WERI-Rb-1 (cell line): ENCODE measurements around the gene DNAH8.

ENCODE experiments used
- DNase-seq: peaks from one replicate; pipeline ENCODE4 v3.0.0-alpha.2; 2020
- H3K27ac ChIP-seq: fragments of 250-450 bp; sonication (Bioruptor Pico); 2 replicates; pipeline ENCODE4 v1.5.1; 2020; ENCODE audit warnings: mild to moderate bottlenecking, moderate library complexity
- H3K27me3 ChIP-seq: fragments of 250-450 bp; sonication (Bioruptor Pico); 2 replicates; pipeline ENCODE4 v1.5.1; 2021; ENCODE audit warnings: mild to moderate bottlenecking, low read depth, moderate library complexity; ENCODE audit not compliant: insufficient read depth, severe bottlenecking
- H3K36me3 ChIP-seq: fragments of 250-450 bp; sonication (Bioruptor Pico); 2 replicates; pipeline ENCODE4 v1.5.1; 2020; ENCODE audit warnings: mild to moderate bottlenecking, moderate library complexity
- H3K4me3 ChIP-seq: 2 replicates; pipeline ENCODE4 v1.5.1; 2011; ENCODE audit warnings: low read depth, mild to moderate bottlenecking, control low read depth, low read length
- H3K9me3 ChIP-seq: fragments of 250-450 bp; sonication (Bioruptor Pico); 2 replicates; pipeline ENCODE4 v1.5.1; 2021; ENCODE audit warnings: mild to moderate bottlenecking, moderate library complexity; ENCODE audit not compliant: severe bottlenecking
- TF ChIP-seq, protein P1 (sequence below): IDR thresholded peaks from 2 replicates; pipeline ENCODE4 v1.5.1; 2011; ENCODE audit warnings: low read depth, mild to moderate bottlenecking, control low read depth, inconsistent platforms, low read length

Gene DNAH8

DNA sequence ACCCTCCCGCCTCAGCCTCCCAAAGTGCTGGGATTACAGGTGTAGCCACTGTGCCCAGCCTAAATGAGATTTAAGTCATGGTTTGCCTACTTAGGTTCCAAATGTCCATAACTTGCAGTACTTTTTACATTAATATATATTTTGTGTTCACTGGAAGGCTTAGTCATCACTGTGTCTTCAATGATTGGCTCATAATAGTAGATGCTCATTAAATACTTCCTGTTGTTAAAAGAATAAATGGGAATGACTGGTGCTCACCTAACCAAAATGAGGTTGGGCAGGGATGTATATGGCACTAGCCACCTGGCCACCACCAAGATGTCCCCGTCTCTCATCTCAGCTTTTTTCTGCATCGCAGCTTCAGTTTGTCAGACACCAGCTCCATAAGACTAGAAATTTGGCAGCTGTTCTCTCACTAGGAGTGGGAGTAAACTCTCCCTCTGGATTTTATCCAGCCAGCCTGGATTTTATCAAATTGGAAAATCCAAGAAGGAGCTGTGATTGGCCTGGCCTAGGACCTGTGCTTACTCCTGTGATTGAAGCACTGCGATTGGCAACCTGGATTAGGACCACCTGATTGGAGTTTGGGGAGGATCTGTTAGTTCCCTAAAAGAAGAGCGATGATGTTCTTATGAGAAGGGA, 11.0 kb upstream of the DNAH8 start:
- Histone ChIP-seq H3K27ac (no peak overlapping the region), H3K4me3 (no peak overlapping the region), H3K9me3 (peaks cover 7% of the 10 kb centered on the region), H3K36me3 (peaks cover 31% of the 10 kb centered on the region), H3K27me3 (no peaks in the 10 kb centered on the region)
- TF ChIP-seq, protein P1, sequence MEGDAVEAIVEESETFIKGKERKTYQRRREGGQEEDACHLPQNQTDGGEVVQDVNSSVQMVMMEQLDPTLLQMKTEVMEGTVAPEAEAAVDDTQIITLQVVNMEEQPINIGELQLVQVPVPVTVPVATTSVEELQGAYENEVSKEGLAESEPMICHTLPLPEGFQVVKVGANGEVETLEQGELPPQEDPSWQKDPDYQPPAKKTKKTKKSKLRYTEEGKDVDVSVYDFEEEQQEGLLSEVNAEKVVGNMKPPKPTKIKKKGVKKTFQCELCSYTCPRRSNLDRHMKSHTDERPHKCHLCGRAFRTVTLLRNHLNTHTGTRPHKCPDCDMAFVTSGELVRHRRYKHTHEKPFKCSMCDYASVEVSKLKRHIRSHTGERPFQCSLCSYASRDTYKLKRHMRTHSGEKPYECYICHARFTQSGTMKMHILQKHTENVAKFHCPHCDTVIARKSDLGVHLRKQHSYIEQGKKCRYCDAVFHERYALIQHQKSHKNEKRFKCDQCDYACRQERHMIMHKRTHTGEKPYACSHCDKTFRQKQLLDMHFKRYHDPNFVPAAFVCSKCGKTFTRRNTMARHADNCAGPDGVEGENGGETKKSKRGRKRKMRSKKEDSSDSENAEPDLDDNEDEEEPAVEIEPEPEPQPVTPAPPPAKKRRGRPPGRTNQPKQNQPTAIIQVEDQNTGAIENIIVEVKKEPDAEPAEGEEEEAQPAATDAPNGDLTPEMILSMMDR: no peak
- DNase-seq: no peak

DNA sequence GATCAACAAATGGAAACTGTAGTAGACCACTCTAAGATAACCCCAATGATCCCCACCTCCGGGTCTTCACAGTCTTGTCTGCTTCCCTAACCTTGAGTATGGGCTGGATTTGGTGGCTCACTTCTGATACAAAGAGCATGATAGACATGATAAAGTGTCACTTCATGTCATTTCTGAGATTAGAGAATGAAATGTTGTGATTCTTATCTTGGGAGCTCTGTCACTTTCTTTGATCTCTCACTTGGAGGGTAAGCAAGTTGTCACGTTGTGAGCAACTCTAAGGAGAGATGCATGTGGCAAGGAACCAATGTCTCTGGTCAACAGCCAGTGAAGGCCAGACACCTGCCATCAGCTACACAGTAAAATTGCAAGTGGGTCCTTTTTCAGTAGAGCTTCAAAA, 9.2 kb upstream of the DNAH8 start:
- Histone ChIP-seq H3K27me3 (no peaks in the 10 kb centered on the region), H3K9me3 (peaks cover 5% of the 10 kb centered on the region), H3K27ac (no peak overlapping the region), H3K36me3 (peaks cover 18% of the 10 kb centered on the region), H3K4me3 (no peak overlapping the region)
- no peak for DNase-seq
- TF ChIP-seq, protein P1: no peak

DNA sequence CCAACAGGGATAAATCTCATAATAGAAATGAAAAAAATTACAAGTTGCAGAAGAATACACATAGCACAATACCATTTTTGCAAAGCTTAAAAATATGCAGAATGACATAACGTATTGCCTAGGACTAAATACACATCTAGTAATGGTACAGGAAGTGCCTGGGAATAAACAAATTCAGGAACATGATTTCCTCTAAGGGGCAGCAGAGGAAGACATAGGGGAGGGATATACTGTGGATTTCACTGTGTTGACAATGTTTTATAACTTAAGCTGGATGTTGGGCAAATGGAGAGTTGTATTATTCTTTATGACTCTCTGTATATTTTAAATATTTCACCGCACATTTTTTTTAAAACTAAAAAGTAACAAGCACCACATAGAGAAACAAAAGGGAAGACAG, 6.6 kb upstream of the DNAH8 start:
- no peak for DNase-seq
- Histone ChIP-seq H3K27ac (no peak overlapping the region), H3K27me3 (no peaks in the 10 kb centered on the region), H3K36me3 (no peaks in the 10 kb centered on the region), H3K4me3 (no peak overlapping the region), H3K9me3 (peaks cover 4% of the 10 kb centered on the region)
- TF ChIP-seq, protein P1: no peak

DNA sequence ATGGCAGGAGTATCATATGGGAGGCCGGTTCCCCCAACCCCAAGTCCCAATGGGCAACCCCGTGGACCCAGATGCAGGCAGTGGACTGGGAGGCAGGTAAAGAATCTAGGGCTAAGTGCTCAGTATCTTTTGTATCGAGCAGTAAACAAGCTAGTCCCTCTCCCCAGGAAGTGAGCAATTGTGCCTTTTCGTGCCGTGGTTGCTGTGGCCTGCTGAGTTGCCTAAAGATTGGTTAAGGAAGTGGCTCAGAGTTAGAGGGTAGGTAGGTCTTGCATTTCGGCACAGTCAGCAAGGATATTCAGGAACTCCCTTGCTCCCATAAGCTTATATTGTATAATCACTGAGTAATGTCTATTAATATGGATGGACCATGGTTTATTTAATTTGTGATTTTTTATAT, 1.3 kb upstream of the DNAH8 start:
- Histone ChIP-seq H3K9me3 (peaks cover 4% of the 10 kb centered on the region), H3K36me3 (no peaks in the 10 kb centered on the region), H3K4me3 (no peak overlapping the region), H3K27me3 (no peaks in the 10 kb centered on the region), H3K27ac (no peak overlapping the region)
- TF ChIP-seq, protein P1: no peak
- DNase-seq: no peak

DNA sequence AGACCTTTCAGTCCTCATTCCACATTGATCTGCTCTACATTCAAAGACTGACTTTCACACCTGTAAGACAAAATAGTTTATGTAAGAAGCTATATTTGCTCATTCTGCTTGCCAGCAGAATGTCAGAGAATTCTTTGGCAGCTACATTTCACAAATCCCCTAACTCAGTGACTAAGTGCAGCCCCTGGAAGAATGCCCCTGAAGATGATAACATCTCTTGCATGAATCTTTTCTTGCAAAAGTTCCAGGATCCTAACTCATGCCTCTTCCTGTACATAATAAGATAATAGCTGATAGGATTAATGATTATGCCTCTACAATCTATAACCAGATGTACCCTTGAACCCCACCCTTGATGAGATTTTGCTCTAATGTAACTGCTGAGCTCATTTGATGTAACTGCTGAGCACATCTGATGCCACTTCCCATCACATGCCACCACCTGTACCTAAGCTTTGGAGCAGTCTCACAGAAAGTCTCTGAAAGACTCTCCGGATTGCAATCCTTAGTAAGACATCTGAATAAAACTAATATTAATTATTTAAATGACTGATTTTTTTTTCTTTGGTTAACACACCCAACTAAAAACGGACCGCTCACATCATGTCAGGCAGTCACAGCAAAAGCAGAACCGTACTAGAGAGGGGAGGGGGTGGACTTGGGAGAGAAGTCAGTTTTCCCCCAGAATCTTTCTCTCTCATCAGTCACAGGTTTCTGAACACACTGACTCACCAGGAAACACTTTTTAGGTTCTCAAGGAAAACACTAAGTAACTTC, 684 bp upstream of the DNAH8 start:
- Histone ChIP-seq H3K9me3 (peaks cover 4% of the 10 kb centered on the region), H3K27me3 (no peaks in the 10 kb centered on the region), H3K4me3 (no peak overlapping the region), H3K36me3 (no peaks in the 10 kb centered on the region), H3K27ac (no peak overlapping the region)
- no peak for DNase-seq
- TF ChIP-seq, protein P1: no peak
